ENCODE data around the gene GID8. TPM values are rescaled to one million over a fixed set of nuclear protein-coding genes. Genes with fewer than 3 reads are reported as not detected.

The GID8 gene
- total RNA-seq, 1 experiment from 2014 or later, result 35.6 TPM

- intact Hi-C loops (cut with micrococcal nuclease), result no loop called here
- H3K79me2 ChIP-seq (ENCODE audit: insufficient read depth, low read length), result no peaks in the 10 kb centered on the region
- POLR2A ChIA-PET, result no interaction called here
- DNase-seq (ENCODE audit: low read depth, low spot score), result no peak
- H3K36me3 ChIP-seq (ENCODE audit: control insufficient read depth in 1 of 2, insufficient read depth in 2 of 2, low read length in 2 of 2), result 0 out of 4 replicates have a peak, but pooled peaks cover 0 to 4% of the 10 kb centered on the region in 2 experiments
- peaks cover 5 to 10% of the 10 kb centered on the region in 2 experiments; a peak in 2 of 4 replicates for H3K4me1 ChIP-seq (ENCODE audit: control insufficient read depth in 1 of 2, insufficient read depth in 2 of 2, low read length in 2 of 2)
- no peak overlapping the region for H3K4me3 ChIP-seq (replicated peaks in 1 of 2; ENCODE audit: low read depth in 1 of 2, low read length in 2 of 2)
- H3K9me3 ChIP-seq (ENCODE audit: control insufficient read depth in 1 of 2, insufficient read depth in 1 of 2, low read depth in 1 of 2, low read length in 2 of 2), result no peaks in the 10 kb centered on the region
- no peak overlapping the region for H3K4me2 ChIP-seq (ENCODE audit: low read length)
- no peaks in the 10 kb centered on the region for H4K20me1 ChIP-seq (ENCODE audit: insufficient read depth)
- H2AFZ ChIP-seq (ENCODE audit: low read depth, low read length, poor library complexity, severe bottlenecking), result no peak overlapping the region
- no peak overlapping the region for H3K27ac ChIP-seq (ENCODE audit: low read depth, low read length)
- H3K27me3 ChIP-seq (ENCODE audit: insufficient read depth, low read length), result no peaks in the 10 kb centered on the region
- BruUV-seq (replicated peaks), result no TSS peak
- RAD21 ChIA-PET (ENCODE audit: low non-redundant PET in 1 of 2, low total read pairs in 2 of 2, uncharacterized antibody in 2 of 2, unreplicated experiment in 2 of 2), result no interaction called here
- no peaks in the 10 kb centered on the region for H3K9me2 ChIP-seq (ENCODE audit: insufficient read depth)
- H3K9ac ChIP-seq (ENCODE audit: low read length), result no peak overlapping the region
- no peak for ATAC-seq
- CTCF ChIA-PET, result no interaction called here
- TF ChIP-seq ATF3 (IDR thresholded peaks at IDR 0.05) (no peak), CBX3 (IDR thresholded peaks at IDR 0.05; ENCODE audit: low read depth) (no peak), EZH2phosphoT487 (IDR thresholded peaks at IDR 0.05; ENCODE audit: borderline replicate concordance) (no peak), RAD21 (IDR thresholded peaks at IDR 0.05; ENCODE audit: low read depth) (no peak), YY1 (IDR thresholded peaks at IDR 0.05; ENCODE audit: extremely low read depth, insufficient replicate concordance, low read depth, low read length) (no peak), EZH2 (IDR thresholded peaks at IDR 0.05) (no peak), ELF1 (IDR thresholded peaks at IDR 0.05; ENCODE audit: borderline replicate concordance, low read depth) (no peak), POLR2AphosphoS5 (IDR thresholded peaks at IDR 0.05; ENCODE audit: low read depth, low read length) (no peak), SRF (IDR thresholded peaks at IDR 0.05; ENCODE audit: low read depth) (no peak), CEBPB (IDR thresholded peaks at IDR 0.05; ENCODE audit: low read depth) (no peak), POLR2A (IDR thresholded peaks at IDR 0.05; ENCODE audit: borderline replicate concordance, extremely low read depth, insufficient read depth, insufficient read length) (no peak), FOSL1 (IDR thresholded peaks at IDR 0.05; ENCODE audit: low read depth) (no peak), CTCF (IDR thresholded peaks at IDR 0.05 in 2 of 3, conservative IDR thresholded peaks at IDR 0.05 in 1 of 3; ENCODE audit: borderline replicate concordance in 1 of 3, insufficient read depth in 1 of 3, low read depth in 2 of 3, low read length in 2 of 3) (no peak), TCF7L2 (IDR thresholded peaks at IDR 0.05; ENCODE audit: borderline replicate concordance, extremely low read depth, insufficient read depth, insufficient read length) (no peak), EGR1 (IDR thresholded peaks at IDR 0.05; ENCODE audit: low read depth) (no peak)
- TF ChIP-seq, protein P1, sequence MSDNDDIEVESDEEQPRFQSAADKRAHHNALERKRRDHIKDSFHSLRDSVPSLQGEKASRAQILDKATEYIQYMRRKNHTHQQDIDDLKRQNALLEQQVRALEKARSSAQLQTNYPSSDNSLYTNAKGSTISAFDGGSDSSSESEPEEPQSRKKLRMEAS (IDR thresholded peaks at IDR 0.05), result no peak
These were observed 30.6 kb downstream of the GID8 start for GRCh38 chr20:62968378-62969178.
